H1 (cell line): ENCODE measurements around the gene RHOBTB3. TPM values are rescaled to one million over a fixed set of nuclear protein-coding genes. Genes with fewer than 3 reads are reported as not detected.

ENCODE experiments used
- CTBP2 ChIP-seq: IDR thresholded peaks from 2 replicates; pipeline ENCODE4 v1.7.0; 2011; ENCODE audit warnings: borderline replicate concordance, mild to moderate bottlenecking, moderate library complexity, mixed read lengths, low read length; ENCODE audit not compliant: insufficient read depth, insufficient read length
- KDM1A ChIP-seq: fragments of 200-600, 300-600 bp; sonication (generic); IDR thresholded peaks from 2 replicates; pipeline ENCODE4 v1.7.1; 2016; ENCODE audit warnings: mild to moderate bottlenecking, low read length, borderline replicate concordance
- KDM4A ChIP-seq: IDR thresholded peaks from one replicate; pipeline ENCODE4 v1.7.1; 2012; ENCODE audit warnings: low read depth, mild to moderate bottlenecking, moderate library complexity, low read length, inconsistent platforms; ENCODE audit not compliant: severe bottlenecking
- PHF8 ChIP-seq: fragments of 200-600 bp; sonication (generic); conservative IDR thresholded peaks from 2 replicates; pipeline ENCODE4 v1.7.1; 2012; ENCODE audit warnings: low read depth, mild to moderate bottlenecking, inconsistent platforms, low read length, moderate library complexity
- SIRT6 ChIP-seq: IDR thresholded peaks from one replicate; pipeline ENCODE4 v1.7.1; 2012; ENCODE audit warnings: low read length, inconsistent platforms
- polyA plus RNA-seq, 7 experiments: library from polyadenylated mRNA; depleted of rRNA in 3 of 7; stranded (reverse) in 5 of 7; unstranded in 2 of 7; fragments of >200 nt in 5 of 7; fragments of 200-250 nt in 2 of 7; gene quantifications; 1 replicate in 5 of 7; 2 replicates in 1 of 7; 4 replicates in 1 of 7; pipeline versions ENCODE4 v1.2.1 to v1.2.3, GENCODE V29; 2011 to 2013; ENCODE audit warnings: missing spikeins in 2 of 7, mixed read lengths in 2 of 7
- total RNA-seq: library from RNA; stranded (reverse); fragmentation: NEBNext Ultra II Directional; extraction: Animal tissue kit (Norgen Biotek cat#: 25700); gene quantifications from 2 replicates; pipeline ENCODE4 v1.2.1, GENCODE V29; 2021

RHOBTB3 gene
- total and polyA plus RNA-seq, 2 of the 8 experiments (the other 6 are each of a cell fraction or from before 2014, with no cell fraction given): 8.2 to 17.5 TPM

GRCh38 chr5:95800553-95800952 lies 69.4 kb downstream of the RHOBTB3 start (continued):
- TF ChIP-seq KDM4A: no peak
- TF ChIP-seq SIRT6: no peak
- TF ChIP-seq KDM1A: no peak
- TF ChIP-seq CTBP2: no peak
- TF ChIP-seq PHF8: no peak
